ENCODE measurements around the gene YOD1. TPM values are rescaled to one million over a fixed set of nuclear protein-coding genes. Genes with fewer than 3 reads are reported as not detected.

YOD1 gene
- total RNA-seq, 2 donors from 2014 or later: 3.4 to 5.9 TPM

GRCh38 chr1:207000651-207001291 is 50.2 kb downstream of the YOD1 start:
- intact Hi-C loops (cut with DNase I): no loop called here
- ATAC-seq (no peak), DNase-seq (no peak)

DNA sequence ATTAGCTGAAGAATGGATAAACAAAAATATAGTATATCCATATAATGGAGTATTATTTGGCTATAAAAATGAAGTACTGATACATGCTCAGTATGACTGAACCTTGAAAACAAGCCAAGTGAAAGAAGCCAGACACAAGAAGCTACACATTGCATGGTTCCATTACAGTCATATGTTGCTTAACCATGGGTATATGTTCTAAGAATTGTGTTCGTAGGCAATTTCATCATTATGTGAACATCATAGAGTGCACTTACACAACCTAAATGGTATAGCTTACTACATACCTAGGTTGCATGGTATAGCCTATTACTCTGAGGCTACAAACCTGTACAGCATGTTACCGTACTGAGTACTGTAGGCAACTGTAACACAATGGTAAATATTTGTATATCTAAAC is 52.2 kb downstream of the YOD1 start:
- no peak for DNase-seq
- intact Hi-C loops (cut with DNase I): no loop called here
- ATAC-seq: no peak

Other genes starting within 250 kb of the YOD1 start
- gene IL20, start 185.6 kb downstream of the YOD1 start, total RNA-seq: not detected
- gene IL24, start 153.8 kb downstream of the YOD1 start, total RNA-seq: not detected
- 1 to 10 TPM; 3.2 to 4.5 TPM for gene FCMR, start 129.3 kb downstream of the YOD1 start, total RNA-seq
- under 1 TPM; 0.06 to 0.16 TPM for gene PIGR, start 104.7 kb downstream of the YOD1 start, total RNA-seq
- not detected for gene FCAMR, start 80.7 kb downstream of the YOD1 start, total RNA-seq
- gene C1orf116, start 18.5 kb downstream of the YOD1 start, total RNA-seq: under 1 TPM; 0.06 to 0.10 TPM
- 10 to 100 TPM; 28.2 to 42.8 TPM for gene PFKFB2, start 2.1 kb upstream of the YOD1 start, total RNA-seq
- 1 to 10 TPM in 1 of 2 donors, not detected in 1; 2.4 TPM for gene C4BPB, start 37.7 kb upstream of the YOD1 start, total RNA-seq
- not detected for gene C4BPA, start 53.0 kb upstream of the YOD1 start, total RNA-seq